HG02763 (cell line): ENCODE results near the gene OR13C4.
"Not testable (repeated sequence)": the region's sequence is repeated elsewhere in the genome, so short reads cannot be mapped to it uniquely, and the experiment has no call there.

Experiments
- ATAC-seq: cut with Tn5 transposase; IDR thresholded peaks from one replicate; pipeline ENCODE4 v1.9.1; 2021; ENCODE audit warnings: mild to moderate bottlenecking, moderate library complexity; ENCODE audit not compliant: unreplicated experiment

The OR13C4 gene

GRCh38 chr9:104527109-104527508 is at the start of gene OR13C4:
OR13C4 (minus strand) TSS chr9:104527209; CDS start chr9:104527209, 0 bp downstream.
- ATAC-seq: no peak

GRCh38 chr9:104575456-104575855 is 48.4 kb upstream of the OR13C4 start:
- no peak for ATAC-seq

GRCh38 chr9:104572612-104573011 is 45.6 kb upstream of the OR13C4 start:
- no peak for ATAC-seq

- no peak for ATAC-seq
These were observed 41.9 kb upstream of the OR13C4 start, which contains the start of gene OR13C8 for GRCh38 chr9:104568868-104569267. OR13C8 (plus strand) TSS chr9:104569168; CDS start chr9:104569168, 0 bp downstream.

GRCh38 chr9:104564358-104564757 is 37.3 kb upstream of the OR13C4 start:
- no peak for ATAC-seq

GRCh38 chr9:104556830-104557634 is 30.0 kb upstream of the OR13C4 start:
- ATAC-seq: peak; percentile 47

GRCh38 chr9:104555521-104555920 is 28.5 kb upstream of the OR13C4 start:
- ATAC-seq: no peak

- ATAC-seq: no peak
These were observed 26.3 kb upstream of the OR13C4 start for GRCh38 chr9:104553261-104553660.

GRCh38 chr9:104544644-104545043 is 17.6 kb upstream of the OR13C4 start:
- ATAC-seq: no peak

- ATAC-seq: no peak
These were observed 12.3 kb upstream of the OR13C4 start for GRCh38 chr9:104539275-104539674.

- no peak for ATAC-seq
These were observed 9.7 kb upstream of the OR13C4 start, which contains the start of gene OR13C3 for GRCh38 chr9:104536756-104537155. OR13C3 (minus strand) TSS chr9:104536856; CDS start chr9:104536723, 133 bp downstream.

GRCh38 chr9:104520241-104520640 is 6.8 kb downstream of the OR13C4 start:
- not testable (repeated sequence) for ATAC-seq

GRCh38 chr9:104514901-104515300 is 12.1 kb downstream of the OR13C4 start:
- no peak for ATAC-seq

- no peak for ATAC-seq
These were observed 20.4 kb downstream of the OR13C4 start for GRCh38 chr9:104506565-104506964.

GRCh38 chr9:104503963-104504362 is 23.0 kb downstream of the OR13C4 start, which contains the start of gene OR13F1:
OR13F1 (plus strand) TSS chr9:104504263; CDS start chr9:104504263, 0 bp downstream.
- ATAC-seq: no peak

- no peak for ATAC-seq
These were observed 23.6 kb downstream of the OR13C4 start for GRCh38 chr9:104503440-104503839.

GRCh38 chr9:104494808-104495207 is 32.2 kb downstream of the OR13C4 start:
- ATAC-seq: no peak

- no peak for ATAC-seq
These were observed 42.0 kb downstream of the OR13C4 start for GRCh38 chr9:104485014-104485413.

GRCh38 chr9:104482921-104483570 is 44.0 kb downstream of the OR13C4 start:
- no peak for ATAC-seq
